ENCODE data around the gene GRB10.
"Not testable (repeated sequence)": the region's sequence is repeated elsewhere in the genome, so short reads cannot be mapped to it uniquely, and the experiment has no call there.

Gene GRB10

GRCh38 chr7:50742401-50742800 is 40.3 kb downstream of the GRB10 start:
- DNase-seq = no peak

- DNase-seq = no peak
Observed at GRCh38 chr7:50739744-50740435, 42.8 kb downstream of the GRB10 start.

GRCh38 chr7:50738932-50739331 is 43.8 kb downstream of the GRB10 start:
- no peak for DNase-seq

- not testable (repeated sequence) for DNase-seq
Observed at GRCh38 chr7:50735836-50736235, 46.9 kb downstream of the GRB10 start.

- DNase-seq = no peak
Observed at GRCh38 chr7:50735333-50735732, 47.4 kb downstream of the GRB10 start.

- DNase-seq = no peak
Observed at GRCh38 chr7:50734246-50734645, 48.5 kb downstream of the GRB10 start.

- no peak for DNase-seq
Observed at GRCh38 chr7:50733552-50733951, 49.1 kb downstream of the GRB10 start.

GRCh38 chr7:50731703-50732582 is 50.8 kb downstream of the GRB10 start:
- no peak for DNase-seq

- DNase-seq = no peak
Observed at GRCh38 chr7:50730446-50731400, 52.0 kb downstream of the GRB10 start.

GRCh38 chr7:50729962-50730361 is 52.7 kb downstream of the GRB10 start:
- DNase-seq = no peak

- no peak for DNase-seq
Observed at GRCh38 chr7:50728184-50728583, 54.5 kb downstream of the GRB10 start.

GRCh38 chr7:50727711-50728110 is 55.0 kb downstream of the GRB10 start:
- no peak for DNase-seq

- DNase-seq = no peak
Observed at GRCh38 chr7:50727072-50727471, 55.6 kb downstream of the GRB10 start.

- no peak for DNase-seq
Observed at GRCh38 chr7:50725774-50726173, 56.9 kb downstream of the GRB10 start.

- DNase-seq = no peak
Observed at GRCh38 chr7:50724526-50725520, 57.9 kb downstream of the GRB10 start.

GRCh38 chr7:50723888-50724287 is 58.8 kb downstream of the GRB10 start:
- no peak for DNase-seq

- DNase-seq = no peak
Observed at GRCh38 chr7:50723173-50723572, 59.5 kb downstream of the GRB10 start.

GRCh38 chr7:50721661-50722259 is 60.9 kb downstream of the GRB10 start:
- no peak for DNase-seq

- no peak for DNase-seq
Observed at GRCh38 chr7:50721160-50721559, 61.5 kb downstream of the GRB10 start.

GRCh38 chr7:50720295-50720694 is 62.4 kb downstream of the GRB10 start:
- no peak for DNase-seq

GRCh38 chr7:50718876-50719275 is 63.8 kb downstream of the GRB10 start:
- DNase-seq = no peak

All from NCI-H2171 treated with DMSO at 0.1 percent for 48 hours (cell line).